Measurements from ENCODE around the gene KLF7.

DNA sequence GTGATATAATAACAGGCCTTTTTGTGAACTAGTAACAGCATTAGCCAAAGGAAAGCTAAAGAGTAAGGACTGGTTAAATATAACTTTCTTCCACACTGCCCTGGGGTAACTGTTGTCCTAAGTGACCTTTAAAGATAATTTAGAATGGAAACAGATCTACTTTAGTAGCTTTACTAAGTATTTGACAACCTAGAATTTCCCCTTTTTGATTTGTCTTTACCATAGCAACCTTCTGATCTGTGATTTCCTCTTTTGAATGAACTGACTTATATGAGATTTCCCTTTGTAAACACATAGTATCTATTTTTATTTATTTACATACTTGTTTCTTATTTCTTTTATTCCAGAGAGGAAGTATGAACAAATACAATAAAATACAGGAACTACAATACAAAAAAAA, 10.5 kb upstream of the KLF7 start:
- TF ChIP-seq, protein P1, sequence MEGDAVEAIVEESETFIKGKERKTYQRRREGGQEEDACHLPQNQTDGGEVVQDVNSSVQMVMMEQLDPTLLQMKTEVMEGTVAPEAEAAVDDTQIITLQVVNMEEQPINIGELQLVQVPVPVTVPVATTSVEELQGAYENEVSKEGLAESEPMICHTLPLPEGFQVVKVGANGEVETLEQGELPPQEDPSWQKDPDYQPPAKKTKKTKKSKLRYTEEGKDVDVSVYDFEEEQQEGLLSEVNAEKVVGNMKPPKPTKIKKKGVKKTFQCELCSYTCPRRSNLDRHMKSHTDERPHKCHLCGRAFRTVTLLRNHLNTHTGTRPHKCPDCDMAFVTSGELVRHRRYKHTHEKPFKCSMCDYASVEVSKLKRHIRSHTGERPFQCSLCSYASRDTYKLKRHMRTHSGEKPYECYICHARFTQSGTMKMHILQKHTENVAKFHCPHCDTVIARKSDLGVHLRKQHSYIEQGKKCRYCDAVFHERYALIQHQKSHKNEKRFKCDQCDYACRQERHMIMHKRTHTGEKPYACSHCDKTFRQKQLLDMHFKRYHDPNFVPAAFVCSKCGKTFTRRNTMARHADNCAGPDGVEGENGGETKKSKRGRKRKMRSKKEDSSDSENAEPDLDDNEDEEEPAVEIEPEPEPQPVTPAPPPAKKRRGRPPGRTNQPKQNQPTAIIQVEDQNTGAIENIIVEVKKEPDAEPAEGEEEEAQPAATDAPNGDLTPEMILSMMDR (IDR thresholded peaks at IDR 0.05; ENCODE audit: insufficient read depth, low read length) = no peak
- TF ChIP-seq GABPA (IDR thresholded peaks at IDR 0.05; ENCODE audit: low read depth) = no peak
- TF ChIP-seq POLR2AphosphoS5 (IDR thresholded peaks at IDR 0.05; ENCODE audit: low read depth) = no peak
- TF ChIP-seq, protein P2, sequence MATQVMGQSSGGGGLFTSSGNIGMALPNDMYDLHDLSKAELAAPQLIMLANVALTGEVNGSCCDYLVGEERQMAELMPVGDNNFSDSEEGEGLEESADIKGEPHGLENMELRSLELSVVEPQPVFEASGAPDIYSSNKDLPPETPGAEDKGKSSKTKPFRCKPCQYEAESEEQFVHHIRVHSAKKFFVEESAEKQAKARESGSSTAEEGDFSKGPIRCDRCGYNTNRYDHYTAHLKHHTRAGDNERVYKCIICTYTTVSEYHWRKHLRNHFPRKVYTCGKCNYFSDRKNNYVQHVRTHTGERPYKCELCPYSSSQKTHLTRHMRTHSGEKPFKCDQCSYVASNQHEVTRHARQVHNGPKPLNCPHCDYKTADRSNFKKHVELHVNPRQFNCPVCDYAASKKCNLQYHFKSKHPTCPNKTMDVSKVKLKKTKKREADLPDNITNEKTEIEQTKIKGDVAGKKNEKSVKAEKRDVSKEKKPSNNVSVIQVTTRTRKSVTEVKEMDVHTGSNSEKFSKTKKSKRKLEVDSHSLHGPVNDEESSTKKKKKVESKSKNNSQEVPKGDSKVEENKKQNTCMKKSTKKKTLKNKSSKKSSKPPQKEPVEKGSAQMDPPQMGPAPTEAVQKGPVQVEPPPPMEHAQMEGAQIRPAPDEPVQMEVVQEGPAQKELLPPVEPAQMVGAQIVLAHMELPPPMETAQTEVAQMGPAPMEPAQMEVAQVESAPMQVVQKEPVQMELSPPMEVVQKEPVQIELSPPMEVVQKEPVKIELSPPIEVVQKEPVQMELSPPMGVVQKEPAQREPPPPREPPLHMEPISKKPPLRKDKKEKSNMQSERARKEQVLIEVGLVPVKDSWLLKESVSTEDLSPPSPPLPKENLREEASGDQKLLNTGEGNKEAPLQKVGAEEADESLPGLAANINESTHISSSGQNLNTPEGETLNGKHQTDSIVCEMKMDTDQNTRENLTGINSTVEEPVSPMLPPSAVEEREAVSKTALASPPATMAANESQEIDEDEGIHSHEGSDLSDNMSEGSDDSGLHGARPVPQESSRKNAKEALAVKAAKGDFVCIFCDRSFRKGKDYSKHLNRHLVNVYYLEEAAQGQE (IDR thresholded peaks at IDR 0.05; ENCODE audit: insufficient replicate concordance, low read depth) = no peak
